Brain pericyte (primary cell): ENCODE results near the gene NPVF.

ENCODE experiments used
- DNase-seq: peaks from one replicate; pipeline ENCODE4 v3.0.0-alpha.2; 2012; ENCODE audit warnings: low read depth, low spot score

NPVF gene, protein sequence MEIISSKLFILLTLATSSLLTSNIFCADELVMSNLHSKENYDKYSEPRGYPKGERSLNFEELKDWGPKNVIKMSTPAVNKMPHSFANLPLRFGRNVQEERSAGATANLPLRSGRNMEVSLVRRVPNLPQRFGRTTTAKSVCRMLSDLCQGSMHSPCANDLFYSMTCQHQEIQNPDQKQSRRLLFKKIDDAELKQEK

DNA sequence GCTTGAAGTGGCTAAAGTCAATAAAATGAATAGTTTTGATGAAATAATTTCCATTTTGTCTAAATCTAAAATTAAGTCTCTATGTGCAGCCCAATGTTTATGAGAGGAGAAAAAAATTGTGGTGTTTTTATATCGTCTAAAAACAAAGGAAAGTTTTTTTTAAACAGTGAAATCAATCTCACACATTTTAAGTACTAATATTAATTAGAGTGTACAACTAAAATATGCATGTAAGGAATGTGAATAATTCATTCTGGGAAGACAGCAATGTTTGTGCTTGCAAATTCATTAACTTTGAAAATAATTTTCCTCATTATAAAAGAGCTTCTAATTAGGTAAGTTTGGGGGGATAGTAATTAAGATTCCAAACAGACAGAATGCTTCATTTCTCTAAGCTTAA lies at the start of gene NPVF:
TSS of gene NPVF (minus strand) at position 101 of the 400 bp plus-strand sequence. CDS start at position 54, 47 bp downstream.
- no peak for DNase-seq

DNA sequence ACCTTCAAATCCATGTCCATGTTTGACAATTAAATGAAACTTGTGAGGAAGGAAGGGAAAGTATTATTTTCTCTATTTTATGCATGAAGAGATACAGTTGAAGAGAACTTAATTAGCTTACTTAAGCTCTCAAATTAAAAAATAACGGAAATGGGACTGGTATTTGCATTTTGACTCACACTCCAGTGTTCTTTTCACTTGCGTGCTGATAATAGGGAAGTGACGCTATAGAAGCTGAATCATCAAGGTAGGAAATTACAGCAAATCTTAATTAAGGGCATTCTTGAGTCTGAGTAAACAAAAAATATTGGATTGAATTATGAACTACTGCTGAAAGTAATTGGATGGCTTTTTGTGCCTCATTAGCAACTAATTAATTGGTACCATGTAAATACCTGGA lies 44.0 kb upstream of the NPVF start:
- DNase-seq: no peak

DNA sequence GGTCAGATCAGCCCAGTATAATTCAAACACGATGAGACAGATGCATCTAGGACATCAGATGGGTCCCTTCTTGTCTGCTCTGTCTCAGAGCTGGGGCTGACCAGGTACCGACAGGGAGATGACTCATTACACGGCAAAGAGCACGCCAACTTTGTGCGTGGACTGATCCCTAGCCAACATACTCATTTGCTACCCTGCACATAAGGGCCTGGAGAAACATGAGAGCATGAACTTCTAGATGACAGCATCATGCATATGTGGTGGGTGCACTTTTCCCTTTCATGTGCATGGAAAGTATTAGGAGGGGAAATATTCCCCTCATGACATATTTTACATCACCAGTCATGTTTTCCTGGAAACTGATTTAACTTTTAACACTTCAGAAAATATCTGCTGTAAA lies 35.1 kb upstream of the NPVF start:
- no peak for DNase-seq

GRCh38 chr7:25262586-25262985 lies 34.3 kb upstream of the NPVF start:
- DNase-seq: no peak

DNA sequence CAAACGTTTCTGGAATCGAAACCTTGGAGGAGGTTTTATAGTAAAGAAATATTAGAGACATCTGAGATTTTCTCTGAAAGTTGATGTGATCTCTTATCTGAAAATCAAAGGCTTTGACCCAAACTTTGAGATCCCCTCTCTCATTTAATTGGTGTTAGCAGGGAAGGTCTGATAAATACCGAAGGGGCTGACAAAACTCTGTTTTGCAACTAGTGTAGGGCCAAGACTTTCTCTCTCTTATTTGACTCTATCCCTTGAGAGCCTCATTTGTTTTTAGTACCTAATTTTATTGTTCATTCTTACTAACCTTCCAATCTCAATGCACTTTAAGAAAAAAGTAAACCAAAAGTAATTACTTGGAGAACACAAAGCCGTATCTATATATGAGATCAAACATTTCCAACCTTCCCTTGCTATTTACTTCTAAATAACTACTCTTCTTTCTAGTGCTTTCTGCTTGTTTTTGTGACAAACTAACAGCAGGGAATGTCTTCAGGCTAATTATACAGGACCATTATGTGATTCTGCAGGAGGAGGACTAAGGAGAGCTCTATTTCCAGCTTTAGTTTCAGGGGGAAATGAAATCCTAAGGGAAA lies 33.4 kb upstream of the NPVF start:
- DNase-seq: no peak

- no peak for DNase-seq
These were observed 32.7 kb upstream of the NPVF start for GRCh38 chr7:25260862-25261494.

GRCh38 chr7:25259487-25260243 lies 31.4 kb upstream of the NPVF start:
- peak; percentile 20 for DNase-seq

DNA sequence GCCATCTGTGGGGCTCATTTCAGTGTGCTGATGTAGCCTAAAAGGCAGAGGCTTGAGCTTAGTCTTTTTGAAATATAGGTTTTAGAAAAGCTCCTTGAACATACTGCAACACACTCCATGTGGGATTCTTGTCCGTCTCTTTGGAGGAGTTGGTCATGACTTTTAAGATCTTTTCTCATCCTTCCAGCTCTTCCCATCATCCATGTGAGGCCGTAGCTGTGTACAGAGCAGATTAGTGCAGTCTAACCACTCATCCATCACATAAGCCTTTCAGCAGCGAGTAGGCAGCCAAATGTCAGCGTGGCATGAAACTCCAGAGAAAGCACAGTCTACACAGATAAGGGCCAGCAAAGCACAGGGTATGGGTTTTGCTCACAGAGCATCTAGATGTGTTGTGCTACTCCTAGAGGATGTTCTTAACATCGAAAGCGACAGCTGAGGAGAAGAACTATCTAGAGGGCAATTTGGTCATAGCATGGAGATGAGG lies 28.1 kb upstream of the NPVF start:
- DNase-seq: no peak

GRCh38 chr7:25255611-25256332 lies 27.5 kb upstream of the NPVF start:
- no peak for DNase-seq

- DNase-seq: no peak
These were observed 26.3 kb upstream of the NPVF start for GRCh38 chr7:25254604-25255003.

- no peak for DNase-seq
These were observed 25.4 kb upstream of the NPVF start for GRCh38 chr7:25253714-25254113.

GRCh38 chr7:25250386-25250785 lies 22.1 kb upstream of the NPVF start:
- no peak for DNase-seq

- DNase-seq: no peak
These were observed 21.5 kb upstream of the NPVF start for GRCh38 chr7:25249772-25250171.

- DNase-seq: no peak
These were observed 18.0 kb upstream of the NPVF start for GRCh38 chr7:25246306-25246705.

DNA sequence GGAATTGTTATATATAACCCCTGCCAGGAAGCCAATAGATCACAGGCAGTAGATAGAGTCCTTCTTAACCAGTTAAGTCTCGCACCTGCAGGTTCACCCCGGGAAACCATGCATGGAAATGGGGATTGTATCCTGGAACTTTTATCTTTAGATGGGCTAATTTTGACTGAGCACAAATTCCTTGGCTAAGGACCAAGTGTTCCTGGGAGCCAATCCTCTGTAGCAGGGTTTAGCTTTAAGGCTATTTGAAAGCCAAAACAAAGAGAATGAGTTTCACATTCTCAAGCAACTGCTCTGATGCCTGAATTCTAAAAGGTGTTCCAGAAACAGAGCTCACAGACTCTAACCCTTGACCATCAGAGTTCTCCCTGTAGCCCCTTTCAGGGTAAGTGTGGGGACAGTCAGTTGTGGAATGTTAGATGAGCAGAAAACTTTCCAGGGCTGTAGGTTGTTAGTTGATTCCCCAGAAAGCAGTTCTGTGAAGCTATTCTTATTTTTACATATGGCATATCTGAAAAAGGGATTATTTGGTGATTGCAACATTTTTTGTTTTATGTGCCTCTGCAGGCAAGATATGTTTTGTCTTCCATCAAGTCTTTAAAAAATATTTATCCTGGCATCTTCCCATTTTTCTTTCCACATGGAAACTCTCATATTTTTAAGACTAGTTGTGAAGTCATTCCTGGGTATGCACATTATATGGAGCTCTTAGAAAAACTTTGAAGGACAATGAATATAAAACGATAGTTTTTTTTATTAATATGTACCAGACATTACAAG lies 16.2 kb upstream of the NPVF start:
- DNase-seq: no peak

GRCh38 chr7:25242678-25243077 lies 14.4 kb upstream of the NPVF start:
- DNase-seq: no peak

DNA sequence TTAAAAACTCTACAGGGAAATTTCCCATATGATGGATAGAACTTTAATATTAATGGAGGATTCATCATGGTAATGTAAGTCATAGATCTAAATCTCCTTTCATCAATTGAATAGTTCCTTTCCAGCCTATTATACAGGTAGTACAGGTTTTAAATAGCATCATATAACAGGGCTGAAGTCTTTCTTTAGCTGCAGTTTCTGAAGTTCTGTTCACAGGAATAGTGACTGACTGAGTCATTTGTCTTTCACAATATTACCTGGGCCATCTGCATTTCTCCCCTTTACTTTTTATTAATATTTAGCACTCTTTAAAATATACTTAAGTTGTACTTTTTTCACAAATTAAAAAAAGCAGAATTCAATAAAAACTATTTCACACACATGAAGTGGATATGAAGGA lies 12.6 kb upstream of the NPVF start:
- no peak for DNase-seq

- no peak for DNase-seq
These were observed 12.1 kb upstream of the NPVF start for GRCh38 chr7:25240340-25240739.

DNA sequence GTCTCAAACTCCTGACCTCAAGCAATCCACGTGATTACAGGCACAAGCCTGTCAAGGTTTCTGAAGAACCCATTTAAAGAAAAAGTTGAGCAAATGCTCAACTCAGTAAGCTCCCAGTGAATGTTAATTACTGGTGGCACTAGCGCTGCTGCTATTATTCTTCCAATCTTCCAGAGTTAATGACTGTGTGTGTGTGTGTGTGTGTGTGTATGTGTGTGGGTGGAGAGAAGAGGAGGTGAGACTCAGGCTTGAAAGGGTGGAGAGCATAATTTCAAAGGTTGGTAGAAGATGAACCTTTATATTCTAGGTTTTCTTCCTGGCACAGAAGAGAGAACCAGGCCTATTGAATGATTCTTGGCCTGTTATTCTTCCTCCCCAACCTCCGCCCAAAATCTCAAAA lies 11.6 kb upstream of the NPVF start:
- DNase-seq: no peak

GRCh38 chr7:25238066-25238725 lies 9.9 kb upstream of the NPVF start:
- DNase-seq: no peak
